HG03521 (cell line): ENCODE data around the gene BCAS3.
"Not testable (repeated sequence)": the region's sequence is repeated elsewhere in the genome, so short reads cannot be mapped to it uniquely, and the experiment has no call there.

Experiments
- ATAC-seq: cut with Tn5 transposase; IDR thresholded peaks from one replicate; pipeline ENCODE4 v1.9.1; 2021; ENCODE audit warnings: mild to moderate bottlenecking, moderate library complexity; ENCODE audit not compliant: unreplicated experiment

Gene BCAS3

DNA sequence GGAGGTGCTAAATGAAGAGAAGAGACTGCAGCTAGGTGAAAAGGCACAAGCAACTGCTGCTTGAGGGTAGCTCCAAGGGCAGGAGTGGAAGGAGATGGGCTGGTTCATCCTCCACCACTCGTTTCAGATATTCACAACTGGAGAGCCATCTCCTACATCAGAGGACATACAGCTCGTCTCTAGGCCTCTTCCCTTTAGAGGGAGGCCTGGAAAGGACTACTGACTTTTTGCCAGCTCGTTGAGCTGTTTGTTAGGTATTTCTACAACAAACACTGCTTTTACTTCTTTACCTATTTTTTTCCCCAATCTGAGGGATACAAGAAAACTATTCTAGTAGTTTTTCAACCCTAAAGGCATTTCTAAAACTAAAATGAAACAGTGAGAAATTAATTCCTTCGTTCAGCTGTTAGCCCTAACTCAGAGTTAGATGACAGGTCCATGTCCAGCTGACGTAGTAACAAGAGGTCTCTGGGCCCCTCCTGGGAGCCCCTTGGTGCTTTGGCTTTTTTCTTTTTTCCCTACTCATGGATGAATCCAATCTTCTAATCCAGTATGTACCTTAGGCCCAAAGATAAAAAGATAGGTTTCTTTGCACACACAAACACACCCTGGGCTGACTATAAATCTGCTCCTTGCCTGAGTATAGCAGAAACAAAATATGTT lies 674.2 kb downstream of the BCAS3 start:
- ATAC-seq, result no peak

DNA sequence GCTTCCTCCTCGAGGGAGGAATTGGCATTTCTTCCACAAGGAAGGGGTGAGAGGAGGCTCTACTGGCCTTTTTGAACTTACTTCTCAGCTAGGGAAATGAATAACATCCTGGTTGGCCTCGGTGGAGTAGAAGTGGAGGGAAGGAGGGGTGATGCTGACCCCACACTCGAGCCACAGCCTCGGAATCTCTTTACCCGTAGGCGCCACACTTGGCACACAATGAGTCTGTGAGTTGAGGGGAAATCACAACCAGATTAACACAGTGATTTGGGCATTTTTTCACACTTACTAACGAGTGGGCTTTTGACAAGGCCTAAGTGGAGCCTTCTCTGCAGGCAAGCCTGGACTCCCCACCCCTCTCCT lies 674.7 kb downstream of the BCAS3 start:
- ATAC-seq, result no peak

DNA sequence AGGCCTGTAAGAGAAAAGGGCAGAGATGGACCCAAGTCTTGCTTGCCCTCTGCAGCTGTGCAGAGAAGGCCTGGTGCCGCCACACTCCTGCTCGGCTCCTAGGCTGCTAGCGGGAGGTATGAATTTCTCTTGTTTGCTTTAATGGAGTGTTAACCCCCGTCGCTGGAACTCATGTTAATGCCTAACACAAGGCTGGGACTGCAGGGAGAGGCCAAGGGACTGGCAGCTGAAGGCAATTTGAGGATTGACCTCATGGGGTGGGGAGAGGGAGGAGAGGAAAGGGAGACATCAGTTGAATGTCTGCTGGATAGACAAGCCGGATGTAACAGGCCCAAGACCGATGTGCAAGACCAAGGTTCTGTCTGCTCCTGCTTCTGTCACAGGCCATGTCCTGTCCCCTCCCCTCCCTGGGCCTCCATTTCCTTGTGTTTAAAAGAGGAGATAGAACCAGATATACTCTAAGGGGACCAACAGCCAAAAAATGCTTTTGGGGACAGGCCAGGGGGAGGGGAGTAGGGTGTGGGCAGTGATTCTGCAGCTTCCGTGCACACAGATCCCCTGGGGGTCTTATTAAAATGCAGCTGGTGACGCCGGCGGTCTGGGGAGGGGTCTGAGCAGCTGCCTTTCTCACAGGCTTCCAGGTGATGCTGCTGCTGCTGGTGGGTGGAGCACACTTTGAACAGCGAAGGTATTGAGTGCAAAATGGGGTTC lies 675.3 kb downstream of the BCAS3 start:
- no peak for ATAC-seq

DNA sequence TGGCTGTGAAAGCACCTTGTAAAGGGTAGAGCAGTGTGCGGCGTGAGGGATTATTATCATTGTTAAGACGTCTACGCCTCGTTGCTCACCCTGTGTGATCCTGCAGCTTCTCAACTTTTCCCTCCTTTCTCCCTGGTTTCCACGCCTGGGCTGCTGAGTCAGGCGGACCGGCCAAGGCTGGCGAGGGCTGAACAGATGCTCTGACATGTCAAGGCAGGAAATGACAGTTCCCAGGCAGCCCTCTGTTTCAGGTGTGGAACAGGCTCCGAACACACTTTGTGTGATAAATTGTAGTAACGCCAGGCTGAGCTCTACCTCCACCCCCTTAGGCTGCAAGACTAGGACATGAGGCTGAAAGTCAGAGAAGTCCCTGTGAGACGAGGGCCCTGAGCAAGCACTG lies 676.0 kb downstream of the BCAS3 start:
- ATAC-seq, result no peak

DNA sequence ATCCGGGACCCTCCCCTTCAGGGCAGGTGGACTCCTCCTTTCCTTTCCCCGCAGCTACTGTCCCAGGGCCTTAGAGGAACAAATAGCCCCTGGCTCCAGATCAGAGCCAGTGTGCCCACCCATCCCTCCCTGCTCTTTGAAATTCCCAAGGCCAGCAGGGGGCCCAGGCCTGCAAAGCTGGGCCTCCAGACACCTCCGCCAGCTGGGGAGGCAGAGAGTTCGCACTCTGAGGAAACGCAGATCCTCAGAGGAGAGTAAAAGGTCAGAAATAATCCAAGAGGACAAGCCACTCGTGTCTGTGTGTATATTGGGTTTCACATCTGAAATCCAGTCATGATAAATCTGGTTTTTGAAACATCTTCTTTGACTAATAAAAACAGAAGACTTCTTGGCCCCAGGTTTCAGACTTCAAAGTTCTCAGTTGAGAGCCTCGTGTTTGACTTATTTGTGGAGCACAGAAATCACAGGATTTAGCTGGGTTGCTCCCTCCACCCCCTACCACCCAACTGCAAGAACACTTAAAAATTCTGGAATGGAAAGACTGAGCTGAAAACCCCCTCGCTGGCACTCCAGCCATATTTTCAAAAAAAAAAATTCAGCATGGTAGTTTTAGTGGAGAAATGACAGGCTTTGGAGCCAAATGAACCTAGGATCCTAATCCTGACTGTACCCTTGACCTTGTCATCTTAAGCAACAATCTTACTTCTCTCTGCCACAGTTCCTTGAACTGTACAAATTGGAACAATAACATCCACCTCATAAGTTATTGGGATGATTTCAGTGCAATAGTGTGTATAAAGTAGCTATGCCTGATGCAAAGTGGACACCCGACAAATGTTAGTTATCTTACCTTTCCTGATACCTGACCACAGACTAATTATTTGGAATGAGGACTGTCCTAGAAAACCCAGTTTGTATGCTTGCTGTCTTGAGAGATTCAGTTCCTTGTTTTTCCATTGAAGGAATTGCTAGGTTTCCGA lies 677.5 kb downstream of the BCAS3 start:
- ATAC-seq, result no peak

DNA sequence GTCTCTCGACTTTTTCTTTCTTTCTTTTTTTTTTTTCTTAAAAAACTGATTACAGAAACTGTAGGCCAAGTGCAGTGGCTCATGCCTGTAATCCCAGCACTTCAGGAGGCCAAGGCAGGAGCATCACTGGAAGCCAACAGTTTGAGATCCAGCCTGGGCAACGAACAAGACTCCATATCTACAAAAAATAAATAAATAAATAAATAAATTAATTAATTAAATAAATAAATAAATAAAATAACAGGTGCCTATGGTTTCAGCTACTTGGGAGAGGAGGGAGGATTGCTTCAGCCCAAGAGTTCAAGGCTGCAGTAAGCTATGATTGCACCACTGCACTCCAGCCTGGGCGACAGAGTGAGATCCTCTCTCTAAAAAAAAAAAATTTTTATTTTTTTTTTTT lies 679.4 kb downstream of the BCAS3 start:
- ATAC-seq, result not testable (repeated sequence)

DNA sequence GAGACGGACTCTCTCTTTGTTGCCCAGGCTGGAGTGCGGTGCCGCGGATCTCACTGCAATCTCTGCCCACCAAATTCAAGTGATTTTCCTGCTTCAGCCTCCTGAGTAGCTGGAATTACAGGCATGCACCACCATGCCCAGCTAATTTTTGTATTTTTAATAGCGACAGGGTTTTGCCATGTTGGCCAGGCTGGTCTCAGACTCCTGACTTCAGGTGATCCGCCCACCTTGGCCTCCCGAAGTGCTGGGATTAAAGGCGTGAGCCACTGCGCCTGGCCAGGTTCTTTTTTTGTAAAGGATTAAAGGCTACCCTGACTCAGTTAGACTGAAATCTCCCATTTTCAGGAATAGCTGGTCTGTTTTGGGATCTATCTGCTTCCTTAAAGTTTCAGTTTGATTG lies 681.9 kb downstream of the BCAS3 start:
- not testable (repeated sequence) for ATAC-seq

DNA sequence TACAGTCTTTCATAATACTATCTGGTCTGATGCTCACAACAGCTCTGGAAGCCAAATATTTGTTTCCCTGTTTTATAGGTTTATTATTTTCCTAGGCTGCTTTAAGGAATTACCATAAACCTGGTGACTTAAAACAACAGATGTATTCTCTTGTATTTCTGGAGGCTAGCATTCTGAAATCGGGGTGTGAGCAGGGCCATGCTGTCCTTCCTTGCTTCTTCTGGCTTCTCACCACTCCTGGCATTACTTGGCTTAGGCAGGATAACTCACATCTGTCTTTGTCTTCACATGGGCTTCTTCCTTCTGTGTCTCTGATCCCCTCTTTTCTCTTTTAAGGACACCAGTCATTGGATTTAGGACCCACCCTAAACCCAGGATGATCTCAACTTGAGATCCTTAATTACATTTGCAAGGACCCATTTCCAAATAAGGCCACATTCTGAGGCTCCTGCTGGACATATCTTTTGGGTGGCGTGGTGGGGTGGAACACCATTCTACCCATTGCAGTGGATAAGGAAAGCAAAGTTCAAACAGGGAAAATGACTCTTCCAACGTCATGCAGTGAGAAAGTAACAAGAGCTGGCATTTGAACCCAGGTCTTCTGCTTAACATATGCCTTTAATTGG lies 682.8 kb downstream of the BCAS3 start:
- no peak for ATAC-seq

DNA sequence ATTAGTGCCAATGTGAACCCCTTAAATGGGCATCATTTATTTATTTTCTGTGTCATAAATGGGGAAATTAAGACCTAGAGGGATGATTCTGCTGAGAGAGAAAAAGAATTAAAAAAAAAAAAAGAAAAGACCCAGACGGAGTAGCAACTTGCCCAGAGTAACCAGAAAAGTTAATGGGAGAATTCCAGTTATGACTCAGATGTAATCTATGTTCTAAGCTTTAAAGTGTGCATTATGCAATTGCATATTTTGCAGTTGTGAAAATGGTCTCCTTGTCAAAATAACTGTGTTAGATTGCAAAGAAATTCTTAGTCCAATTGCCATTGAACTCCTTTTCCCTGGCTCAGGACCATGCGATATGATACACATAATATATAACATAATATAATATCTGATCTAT lies 683.4 kb downstream of the BCAS3 start:
- no peak for ATAC-seq

DNA sequence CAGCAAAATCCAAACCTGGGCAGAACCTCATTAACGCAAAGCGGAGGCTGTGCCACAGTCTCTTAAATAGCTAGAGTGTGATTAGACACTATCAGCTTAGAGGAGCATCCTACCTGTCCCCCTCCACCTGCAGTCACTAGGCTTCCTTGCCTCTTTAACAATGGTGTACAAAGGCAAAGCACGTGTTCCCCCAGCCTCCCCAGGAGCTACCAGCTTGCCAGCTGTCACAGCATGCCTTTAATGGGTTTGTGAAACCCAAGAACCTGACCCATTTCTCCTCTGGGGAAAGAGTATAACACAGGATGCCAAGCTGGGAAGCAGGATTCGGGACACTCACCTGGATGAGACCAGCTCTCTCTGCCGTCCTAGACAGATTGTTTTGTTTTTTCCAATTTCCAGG lies 684.7 kb downstream of the BCAS3 start:
- no peak for ATAC-seq

DNA sequence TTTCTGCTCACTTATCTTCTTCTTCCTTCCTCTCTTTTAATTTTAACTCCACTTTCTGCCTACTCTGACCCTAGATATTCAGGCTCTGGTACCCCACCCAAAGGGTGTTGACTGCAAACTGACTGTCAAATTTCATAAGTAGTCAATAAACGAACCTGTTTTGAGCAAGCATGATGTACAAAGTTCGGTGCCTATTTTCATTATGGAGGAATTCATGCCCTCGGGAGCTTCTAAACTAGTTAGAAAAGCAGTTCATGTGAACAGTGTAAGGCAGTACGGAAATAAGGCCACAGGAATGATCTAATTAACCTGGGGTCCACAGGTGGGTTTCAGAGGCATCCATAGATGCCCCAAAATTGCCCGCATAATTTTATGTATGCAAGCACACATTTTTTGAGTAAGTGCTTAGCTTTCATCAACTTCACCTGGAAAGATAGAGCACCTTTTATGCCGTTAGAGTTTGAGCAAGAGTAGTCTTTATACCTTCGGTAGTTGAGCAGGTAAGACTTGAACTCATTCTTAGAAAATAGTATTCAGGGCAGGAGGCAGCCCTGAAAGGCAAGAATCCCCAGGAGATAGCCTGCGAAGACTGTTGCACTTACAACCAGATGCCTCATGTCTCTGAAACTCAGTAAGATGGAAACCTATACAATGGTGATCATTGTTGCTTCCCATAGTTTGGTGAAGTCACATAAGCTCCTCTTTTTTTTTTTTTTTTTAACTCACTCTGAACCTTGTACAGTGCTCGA lies 685.4 kb downstream of the BCAS3 start:
- ATAC-seq, result no peak

DNA sequence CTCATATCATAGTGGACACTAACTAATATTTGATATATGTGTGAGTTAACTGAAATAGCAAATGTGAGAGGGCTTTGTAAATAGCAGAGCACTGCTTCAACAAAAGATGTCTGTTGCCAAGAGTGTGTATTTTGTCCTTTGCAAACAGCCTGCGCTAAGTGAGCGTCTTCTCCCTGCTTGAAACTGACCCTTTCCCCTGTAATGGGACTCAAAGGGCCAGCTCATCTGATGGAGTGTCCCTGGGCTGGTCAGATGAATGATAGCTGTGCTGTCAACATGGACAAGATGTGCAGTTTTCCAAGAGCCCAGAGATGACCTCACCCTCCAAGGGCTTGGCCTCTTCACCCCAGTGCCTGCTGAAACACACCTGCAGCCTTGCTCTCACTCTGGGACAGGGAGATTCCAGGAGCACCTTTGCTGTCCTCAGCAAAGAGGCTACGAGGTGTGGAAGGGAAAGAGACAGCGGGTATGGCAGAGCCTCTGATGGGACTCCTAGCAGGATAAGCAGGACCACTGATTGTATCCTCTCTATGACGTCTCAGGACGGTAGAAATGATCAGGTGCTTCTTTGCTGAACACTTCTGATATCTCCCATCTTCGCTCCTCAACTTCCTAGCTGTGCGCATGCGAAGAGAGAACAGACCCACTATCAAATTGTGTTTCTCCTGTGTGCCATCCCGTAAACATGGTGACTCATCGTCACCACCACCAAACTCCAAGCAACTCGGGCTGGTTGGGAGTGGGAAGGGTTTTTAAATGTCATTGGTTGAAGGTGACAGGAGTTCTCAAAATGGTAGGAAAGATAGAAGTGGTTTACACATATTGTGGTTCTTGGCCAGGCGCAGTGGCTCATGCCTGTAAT lies 686.2 kb downstream of the BCAS3 start:
- ATAC-seq, result no peak

DNA sequence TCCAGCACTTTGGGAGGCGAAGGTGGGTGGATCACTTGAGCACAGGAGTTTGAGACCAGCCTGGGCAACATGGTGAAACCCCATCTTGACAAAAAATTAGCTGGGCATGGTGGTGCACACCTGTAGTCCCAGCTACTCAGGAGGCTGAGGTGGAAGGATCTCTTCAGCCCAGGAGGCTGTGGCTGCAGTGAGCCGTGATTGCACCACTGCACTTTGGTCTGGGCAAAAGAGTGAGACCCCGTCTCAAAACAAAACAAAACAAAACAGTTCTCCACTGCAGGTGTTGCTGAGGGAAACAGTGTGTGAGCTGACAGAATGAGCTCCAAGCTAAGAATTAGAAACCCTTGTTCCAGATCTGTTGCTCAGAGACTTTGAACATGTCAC lies 686.8 kb downstream of the BCAS3 start:
- no peak for ATAC-seq

DNA sequence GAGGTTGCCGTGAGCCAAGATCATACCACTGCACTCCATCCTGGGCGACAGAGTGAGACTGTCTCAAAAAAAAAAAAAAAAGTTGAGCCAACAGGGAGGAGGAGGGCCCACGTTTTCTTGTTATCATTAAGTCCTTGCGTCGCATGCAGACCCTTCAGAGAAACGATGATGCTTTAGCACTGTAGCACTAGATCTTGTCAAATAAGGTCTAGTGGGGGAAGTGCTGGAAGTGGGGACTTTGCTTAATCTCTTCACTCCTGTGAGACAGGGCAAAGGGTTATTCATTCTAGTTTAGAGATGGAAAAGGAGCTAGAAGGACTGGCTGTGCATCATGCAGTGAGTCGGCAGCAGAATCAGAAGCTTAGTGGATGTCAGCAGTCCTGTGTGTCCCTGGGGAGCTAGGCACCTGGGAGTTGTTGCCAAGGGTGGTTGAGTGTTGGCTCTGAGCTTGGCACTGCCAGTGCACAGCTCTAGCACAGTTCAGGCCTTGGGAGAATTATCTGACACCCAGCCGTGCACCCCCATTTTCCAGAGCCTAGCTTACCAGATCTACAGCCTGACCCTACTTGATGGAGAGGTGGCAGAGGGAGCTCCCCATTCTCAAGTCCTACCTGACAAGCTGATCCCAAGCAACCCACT lies 688.5 kb downstream of the BCAS3 start:
- ATAC-seq, result no peak

DNA sequence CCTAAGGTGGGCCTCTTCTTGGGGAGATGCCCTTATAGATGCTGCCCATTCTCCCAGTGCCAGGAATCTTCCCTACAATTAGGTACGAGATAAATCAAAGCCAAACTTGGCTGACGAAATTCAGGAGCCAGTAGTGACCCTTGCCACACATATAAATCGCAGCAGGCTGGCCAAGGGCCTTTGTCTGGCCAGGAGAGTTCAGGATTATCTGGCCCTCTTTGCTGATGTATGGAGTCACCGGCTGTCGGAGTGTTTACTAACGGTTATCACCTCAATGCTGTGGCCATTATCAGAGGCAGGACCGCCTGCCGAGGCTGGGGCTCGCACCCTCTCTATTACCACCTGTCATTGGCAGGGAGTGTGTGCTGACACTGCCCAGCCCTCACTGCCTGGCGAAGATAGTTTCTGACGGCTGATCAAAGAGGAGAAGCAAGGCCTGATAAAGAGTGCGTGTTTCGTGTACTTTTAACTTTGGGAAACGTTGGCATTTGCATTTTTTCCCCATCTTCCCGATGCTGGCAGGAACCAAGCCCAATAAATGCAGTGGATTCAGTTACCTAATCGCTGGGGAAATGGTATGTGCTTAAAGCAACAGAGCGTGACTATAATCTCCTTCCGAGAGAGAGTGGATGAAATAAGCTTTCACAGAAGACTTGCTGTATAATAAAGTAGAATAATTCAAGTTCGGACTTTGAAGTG lies 689.2 kb downstream of the BCAS3 start:
- ATAC-seq, result no peak

DNA sequence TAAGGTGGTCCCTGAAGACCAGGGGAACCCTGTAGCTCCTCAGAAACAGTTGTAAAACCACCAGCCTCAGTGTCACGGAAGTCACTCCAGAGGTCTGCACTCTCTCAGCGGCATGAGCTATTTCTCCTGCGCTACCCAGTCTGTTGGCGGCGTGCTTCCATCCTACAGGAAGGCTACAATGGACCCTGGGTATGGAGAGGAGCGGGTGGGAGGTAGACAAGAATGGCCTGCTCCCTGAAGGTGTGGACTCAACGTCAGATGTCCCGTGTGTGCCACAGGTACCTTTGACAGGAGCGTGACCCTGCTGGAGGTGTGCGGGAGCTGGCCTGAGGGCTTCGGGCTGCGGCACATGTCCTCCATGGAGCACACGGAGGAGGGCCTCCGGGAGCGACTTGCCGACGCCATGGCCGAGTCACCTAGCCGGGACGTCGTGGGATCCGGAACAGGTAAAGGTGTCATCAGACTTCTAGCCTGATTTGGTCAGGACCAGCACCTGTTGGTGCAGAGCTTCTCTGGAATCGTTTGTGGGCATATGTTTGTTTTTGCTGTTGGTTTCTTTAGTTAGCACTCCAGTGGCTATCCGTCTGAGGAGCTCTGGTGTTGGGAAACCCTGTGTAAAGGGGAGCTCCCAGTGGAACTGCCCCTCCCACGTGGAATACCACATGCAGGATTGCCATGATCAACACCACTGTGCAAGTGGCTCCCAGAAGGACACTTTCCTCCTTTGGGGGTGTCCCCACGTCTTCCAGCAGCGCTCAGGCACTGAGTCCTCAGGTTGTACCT lies 690.6 kb downstream of the BCAS3 start:
- no peak for ATAC-seq

DNA sequence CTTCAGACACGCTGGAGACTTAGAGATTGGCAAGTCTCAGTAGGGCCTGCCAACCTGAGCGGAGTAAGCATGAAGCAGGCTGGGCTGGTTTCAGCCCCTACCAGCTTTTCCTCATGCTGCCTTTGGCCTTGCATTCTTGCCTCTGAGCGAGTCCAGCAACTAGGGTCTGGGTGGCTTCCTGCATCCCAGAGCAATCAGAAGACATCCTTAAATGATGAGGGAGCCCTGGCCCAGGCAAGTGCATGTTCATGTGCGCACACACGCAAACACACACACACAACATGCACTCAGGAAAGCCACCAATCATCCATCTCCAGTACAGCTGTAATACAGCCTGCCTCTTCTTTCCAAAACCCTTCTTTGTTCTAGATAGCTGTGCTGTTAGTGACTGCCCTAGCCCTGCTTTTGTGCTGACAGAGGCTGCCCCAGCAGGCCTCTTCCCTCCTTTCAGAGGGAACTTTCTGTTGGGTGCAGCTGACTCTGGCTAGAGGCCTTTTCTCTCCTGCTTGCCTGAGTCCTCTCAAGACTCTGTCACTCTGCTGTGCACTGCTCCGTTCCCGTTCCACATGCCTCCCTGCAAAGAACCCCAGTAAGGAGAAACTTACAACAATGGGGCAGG lies 691.3 kb downstream of the BCAS3 start:
- no peak for ATAC-seq
